ENCODE data around the gene BUD13. TPM values are rescaled to one million over a fixed set of nuclear protein-coding genes. Genes with fewer than 3 reads are reported as not detected.
"Not testable (repeated sequence)": the region's sequence is repeated elsewhere in the genome, so short reads cannot be mapped to it uniquely, and the experiment has no call there.

Gene BUD13
- polyA plus RNA-seq, 3 donors = 35.7 to 38.5 (median 36.7) TPM

- DNase-seq = peak; percentile 59
Observed at GRCh38 chr11:116773203-116774097, 663 bp upstream of the BUD13 start.

- no peak for DNase-seq
Observed at GRCh38 chr11:116771935-116772334, 852 bp downstream of the BUD13 start.

- DNase-seq = peak; percentile 40
Observed at GRCh38 chr11:116762132-116762531, 10.7 kb downstream of the BUD13 start.

GRCh38 chr11:116756044-116756443, 16.7 kb downstream of the BUD13 start:
- not testable (repeated sequence) for DNase-seq

- DNase-seq = no peak
Observed at GRCh38 chr11:116750070-116750718, 22.6 kb downstream of the BUD13 start.

- DNase-seq = no peak
Observed at GRCh38 chr11:116742104-116742503, 30.7 kb downstream of the BUD13 start.

GRCh38 chr11:116740741-116741140, 32.0 kb downstream of the BUD13 start:
- no peak for DNase-seq

- DNase-seq = no peak
Observed at GRCh38 chr11:116738975-116739374, 33.8 kb downstream of the BUD13 start.

- DNase-seq = no peak
Observed at GRCh38 chr11:116736763-116737162, 36.0 kb downstream of the BUD13 start.

GRCh38 chr11:116733969-116734508, 38.7 kb downstream of the BUD13 start:
- DNase-seq = no peak

- DNase-seq = no peak
Observed at GRCh38 chr11:116733043-116733755, 39.6 kb downstream of the BUD13 start.

- peak; percentile 63 for DNase-seq
Observed at GRCh38 chr11:116732271-116733042, 40.3 kb downstream of the BUD13 start.

- DNase-seq = no peak
Observed at GRCh38 chr11:116731821-116732220, 41.0 kb downstream of the BUD13 start.

- DNase-seq = no peak
Observed at GRCh38 chr11:116731097-116731761, 41.6 kb downstream of the BUD13 start.

GRCh38 chr11:116730601-116731000, 42.2 kb downstream of the BUD13 start:
- no peak for DNase-seq

- DNase-seq = no peak
Observed at GRCh38 chr11:116730241-116730561, 42.6 kb downstream of the BUD13 start.

GRCh38 chr11:116729501-116730240, 43.1 kb downstream of the BUD13 start:
- no peak for DNase-seq

GRCh38 chr11:116727990-116728389, 44.8 kb downstream of the BUD13 start:
- no peak for DNase-seq

- no peak for DNase-seq
Observed at GRCh38 chr11:116725434-116726221, 47.2 kb downstream of the BUD13 start.

Measured in renal pelvis (tissue), 4 donors.